Gastrocnemius medialis (tissue), 4 donors: ENCODE results near the gene STAP2.

ENCODE experiments used
- CTCF ChIP-seq, 5 experiments: fragments of 450-650 bp in 3 of 5; fragments of 200-600 bp in 2 of 5; sonication (generic) in 2 of 5; IDR thresholded peaks in 4 of 5; conservative IDR thresholded peaks in 1 of 5; 1 replicate in 4 of 5; 2 replicates in 1 of 5; pipeline ENCODE4 v1.5.1; 2016 to 2019; ENCODE audit warnings: antibody characterized with exemption in 5 of 5, mild to moderate bottlenecking in 3 of 5, moderate library complexity in 3 of 5
- POLR2A ChIP-seq, 2 donors: fragments of 450-650 bp; IDR thresholded peaks; one replicate each; pipeline ENCODE4 v1.6.1; 2017; ENCODE audit warnings: antibody characterized with exemption in 2 of 2, mild to moderate bottlenecking in 2 of 2, moderate library complexity in 2 of 2

GRCh38 chr19:4362101-4362828, 23.6 kb upstream of the STAP2 start:
- TF ChIP-seq CTCF (IDR thresholded peaks at IDR 0.05 in 4 of 5, conservative IDR thresholded peaks at IDR 0.05 in 1 of 5) (no peak), POLR2A (IDR thresholded peaks at IDR 0.05) (no peak)
